TTC549 (cell line): ENCODE data around the gene TMEM51.

ENCODE experiments used
- FAIRE-seq: peaks from 2 replicates; lab custom pipeline; 2012; peaks lifted over from hg19 to GRCh38; lab: Jason Lieb, UNC

TMEM51 gene

GRCh38 chr1:15177710-15178166, 24.2 kb downstream of the TMEM51 start:
- no peak for FAIRE-seq

GRCh38 chr1:15178571-15179484, 25.3 kb downstream of the TMEM51 start:
- no peak for FAIRE-seq

GRCh38 chr1:15179485-15179883, 25.9 kb downstream of the TMEM51 start:
- no peak for FAIRE-seq

- FAIRE-seq, result no peak
These were observed 26.6 kb downstream of the TMEM51 start for GRCh38 chr1:15180189-15180588.

- no peak for FAIRE-seq
These were observed 27.5 kb downstream of the TMEM51 start for GRCh38 chr1:15180945-15181523.

- FAIRE-seq, result no peak
These were observed 28.0 kb downstream of the TMEM51 start for GRCh38 chr1:15181564-15181963.

GRCh38 chr1:15184436-15185241, 31.1 kb downstream of the TMEM51 start:
- FAIRE-seq, result no peak

- no peak for FAIRE-seq
These were observed 32.1 kb downstream of the TMEM51 start for GRCh38 chr1:15185617-15186016.

GRCh38 chr1:15186073-15186845, 32.7 kb downstream of the TMEM51 start:
- no peak for FAIRE-seq

GRCh38 chr1:15186846-15187151, 33.3 kb downstream of the TMEM51 start:
- FAIRE-seq, result no peak

GRCh38 chr1:15187175-15188129, 33.9 kb downstream of the TMEM51 start:
- FAIRE-seq, result no peak

- no peak for FAIRE-seq
These were observed 34.6 kb downstream of the TMEM51 start for GRCh38 chr1:15188130-15188524.

GRCh38 chr1:15188678-15189077, 35.1 kb downstream of the TMEM51 start:
- no peak for FAIRE-seq

- no peak for FAIRE-seq
These were observed 36.3 kb downstream of the TMEM51 start for GRCh38 chr1:15189692-15190370.

GRCh38 chr1:15191267-15191666, 37.7 kb downstream of the TMEM51 start:
- no peak for FAIRE-seq

GRCh38 chr1:15191770-15192169, 38.2 kb downstream of the TMEM51 start:
- FAIRE-seq, result no peak

- FAIRE-seq, result no peak
These were observed 39.5 kb downstream of the TMEM51 start for GRCh38 chr1:15192916-15193550.

- FAIRE-seq, result no peak
These were observed 42.0 kb downstream of the TMEM51 start for GRCh38 chr1:15195420-15196052.

GRCh38 chr1:15196069-15196468, 42.5 kb downstream of the TMEM51 start:
- FAIRE-seq, result no peak
